Astrocyte of the cerebellum (primary cell): ENCODE measurements around the gene PDE1C.

Experiments used
- DNase-seq: peaks from one replicate; pipeline ENCODE4 v3.0.0-alpha.2; 2011; ENCODE audit warnings: low read depth
- H3K4me3 ChIP-seq: 2 replicates; pipeline ENCODE4 v1.5.1; 2011; ENCODE audit warnings: mild to moderate bottlenecking, low read depth, low read length, moderate library complexity
- in situ Hi-C: cut with HindIII; loops from 2 replicates; pipeline ENCODE4 v1.10.0; 2017; ENCODE audit warnings: low sequenced_read_pairs
- TF ChIP-seq, protein P1 (sequence below): IDR thresholded peaks from 2 replicates; pipeline ENCODE4 v1.5.1; 2012; ENCODE audit warnings: low read length, low read depth, moderate library complexity, mild to moderate bottlenecking; ENCODE audit errors: missing control alignments

The PDE1C gene

DNA sequence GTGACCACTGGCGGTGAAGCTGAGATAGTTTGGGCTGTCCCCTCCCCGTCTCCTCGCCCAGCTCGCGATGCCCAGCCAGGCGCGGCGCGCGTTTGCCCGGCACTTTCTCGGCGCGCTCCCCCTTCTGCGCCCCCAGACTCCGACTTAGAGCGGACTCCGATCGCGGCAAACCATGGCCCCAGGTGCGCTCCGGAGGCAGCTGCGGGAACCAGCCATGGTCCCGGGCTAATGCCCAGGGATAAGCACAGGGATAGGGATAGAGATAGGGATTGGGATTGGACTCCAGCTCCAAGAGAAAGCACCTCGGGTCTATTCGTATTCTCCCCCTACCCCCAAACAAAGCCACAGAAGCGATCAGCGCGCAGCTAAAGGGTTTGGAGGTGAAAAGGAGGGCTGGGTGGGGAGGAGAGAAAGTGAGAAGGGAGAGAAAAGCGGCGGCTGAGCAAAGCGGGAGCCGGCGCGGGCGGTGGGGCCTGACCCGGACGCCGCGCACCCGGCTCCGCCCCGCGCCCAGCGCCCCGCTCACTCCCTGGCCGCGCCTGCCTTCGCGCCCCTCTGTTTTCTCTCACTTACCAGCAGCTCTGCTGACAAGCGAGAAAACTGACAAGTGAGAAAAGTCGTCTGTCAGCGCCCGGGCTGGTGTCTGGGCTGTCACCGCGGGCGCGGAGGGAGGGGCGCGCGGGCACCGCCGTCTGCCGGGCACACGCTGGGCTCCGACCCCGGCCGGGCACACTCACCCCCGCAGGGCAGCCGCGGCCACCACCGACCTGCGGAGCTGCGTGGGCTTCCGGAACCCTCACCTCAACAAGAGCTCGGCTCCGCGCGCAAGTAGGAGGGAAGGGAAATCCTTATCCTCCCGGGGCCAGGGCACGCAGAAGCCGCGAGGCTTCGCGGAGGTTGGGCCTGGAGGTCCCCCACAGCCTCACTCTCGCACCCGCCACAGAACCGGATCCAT is at the start of gene PDE1C:
PDE1C (minus strand) TSS at position 2 of the 955 bp plus-strand sequence.
- TF ChIP-seq, protein P1, sequence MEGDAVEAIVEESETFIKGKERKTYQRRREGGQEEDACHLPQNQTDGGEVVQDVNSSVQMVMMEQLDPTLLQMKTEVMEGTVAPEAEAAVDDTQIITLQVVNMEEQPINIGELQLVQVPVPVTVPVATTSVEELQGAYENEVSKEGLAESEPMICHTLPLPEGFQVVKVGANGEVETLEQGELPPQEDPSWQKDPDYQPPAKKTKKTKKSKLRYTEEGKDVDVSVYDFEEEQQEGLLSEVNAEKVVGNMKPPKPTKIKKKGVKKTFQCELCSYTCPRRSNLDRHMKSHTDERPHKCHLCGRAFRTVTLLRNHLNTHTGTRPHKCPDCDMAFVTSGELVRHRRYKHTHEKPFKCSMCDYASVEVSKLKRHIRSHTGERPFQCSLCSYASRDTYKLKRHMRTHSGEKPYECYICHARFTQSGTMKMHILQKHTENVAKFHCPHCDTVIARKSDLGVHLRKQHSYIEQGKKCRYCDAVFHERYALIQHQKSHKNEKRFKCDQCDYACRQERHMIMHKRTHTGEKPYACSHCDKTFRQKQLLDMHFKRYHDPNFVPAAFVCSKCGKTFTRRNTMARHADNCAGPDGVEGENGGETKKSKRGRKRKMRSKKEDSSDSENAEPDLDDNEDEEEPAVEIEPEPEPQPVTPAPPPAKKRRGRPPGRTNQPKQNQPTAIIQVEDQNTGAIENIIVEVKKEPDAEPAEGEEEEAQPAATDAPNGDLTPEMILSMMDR, result no peak
- no peak for DNase-seq
- peak within 1 kb of the TSS; percentile 60 for H3K4me3 ChIP-seq
- in situ Hi-C loops, result no loop called here

DNA sequence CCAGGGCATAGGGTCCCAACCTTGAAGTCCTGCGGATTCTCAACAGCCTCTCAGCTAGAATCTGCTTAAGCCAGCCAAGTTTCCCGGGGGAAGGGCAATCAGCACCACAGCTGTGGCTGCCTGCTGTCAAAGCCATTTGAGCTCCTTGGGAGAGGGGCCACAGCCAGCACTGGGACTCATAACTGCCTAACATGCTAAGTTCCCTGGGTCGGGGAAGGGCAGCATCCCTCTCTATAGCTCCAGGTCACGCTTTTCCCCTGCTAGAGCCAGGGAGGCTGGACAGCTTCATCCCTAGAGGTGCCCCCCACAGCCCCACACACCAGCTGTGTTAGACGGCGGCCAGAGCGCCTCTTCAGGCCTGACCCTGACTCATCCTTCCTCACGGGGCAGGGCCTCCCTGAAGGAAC is 49.6 kb upstream of the PDE1C start:
- DNase-seq, result no peak
- in situ Hi-C loops, result no loop called here
- TF ChIP-seq, protein P1, result no peak
- H3K4me3 ChIP-seq, result no peak overlapping the region

DNA sequence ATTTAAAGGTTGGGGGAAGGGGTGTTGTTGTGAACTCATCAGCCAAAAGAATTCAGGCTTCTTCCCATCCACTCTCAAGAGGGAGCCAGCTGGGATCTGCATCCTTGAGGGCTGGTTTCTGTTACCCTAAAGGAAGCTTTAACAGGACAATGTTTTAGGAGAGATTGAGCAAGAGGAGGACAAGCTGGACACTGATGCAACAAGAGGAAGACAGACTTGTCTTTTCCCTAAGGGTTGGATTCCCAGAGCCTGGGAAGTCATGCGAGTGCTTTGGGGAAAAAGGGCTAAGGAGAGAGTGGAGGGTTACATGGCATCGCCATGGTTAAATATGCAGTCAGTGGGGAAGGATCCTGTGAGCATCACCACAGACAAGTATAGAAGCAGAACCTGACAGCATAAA is 47.6 kb upstream of the PDE1C start:
- TF ChIP-seq, protein P1, result no peak
- DNase-seq, result no peak
- H3K4me3 ChIP-seq, result no peak overlapping the region
- in situ Hi-C loops, result no loop called here

DNA sequence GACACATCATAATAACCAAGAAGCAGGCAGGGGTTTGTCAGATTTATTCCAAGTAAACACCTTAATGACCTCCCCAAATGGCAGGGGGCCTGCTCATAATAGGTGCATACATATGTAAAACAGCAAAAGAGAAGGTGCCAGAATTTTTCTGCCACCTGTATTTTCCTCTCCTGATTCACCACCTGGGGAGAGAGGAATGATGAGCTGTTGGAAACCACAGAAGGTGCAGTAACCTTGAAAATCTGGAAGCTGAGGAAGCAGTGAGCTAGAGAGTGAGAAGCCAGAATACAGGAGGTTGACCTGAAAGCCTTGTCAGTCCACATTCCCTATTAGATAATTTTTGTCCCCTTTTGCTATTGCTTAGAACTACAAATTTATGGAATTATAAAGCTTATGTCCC is 46.2 kb upstream of the PDE1C start:
- no peak for DNase-seq
- in situ Hi-C loops, result no loop called here

DNA sequence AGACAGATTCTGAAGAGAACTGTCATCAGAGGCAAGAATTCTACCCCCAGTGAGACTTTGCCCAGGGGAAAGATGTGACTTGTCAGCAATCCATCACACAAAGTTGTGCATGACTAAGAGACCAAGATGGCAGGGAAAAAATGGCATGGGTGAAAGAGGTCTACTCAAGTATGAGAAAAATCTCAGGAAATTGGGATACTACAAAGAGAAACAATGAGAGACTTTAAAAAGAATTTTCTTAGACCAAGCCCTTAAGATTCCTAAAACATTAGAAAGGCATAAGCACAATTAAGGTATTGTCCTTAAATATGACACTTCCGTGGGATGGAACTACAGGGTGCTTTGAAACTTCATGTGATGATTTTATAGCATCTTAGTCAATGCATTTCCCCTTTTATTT is 45.6 kb upstream of the PDE1C start:
- TF ChIP-seq, protein P1, result no peak
- no peak overlapping the region for H3K4me3 ChIP-seq
- DNase-seq, result peak; percentile 40
- in situ Hi-C loops, result no loop called here

More for the DNA sequence above, 46.2 kb upstream of the PDE1C start:
- TF ChIP-seq, protein P1, result no peak
- no peak overlapping the region for H3K4me3 ChIP-seq

- TF ChIP-seq, protein P1, result no peak
- H3K4me3 ChIP-seq, result no peak overlapping the region
- in situ Hi-C loops, result no loop called here
- no peak for DNase-seq
Observed at GRCh38 chr7:32108651-32109050, 38.4 kb upstream of the PDE1C start.
